HG02678 (cell line): ENCODE results near the gene ADSS1.

Experiments
- ATAC-seq: cut with Tn5 transposase; IDR thresholded peaks from one replicate; pipeline ENCODE4 v1.9.1; 2021; ENCODE audit warnings: mild to moderate bottlenecking, moderate library complexity; ENCODE audit not compliant: unreplicated experiment

The ADSS1 gene

DNA sequence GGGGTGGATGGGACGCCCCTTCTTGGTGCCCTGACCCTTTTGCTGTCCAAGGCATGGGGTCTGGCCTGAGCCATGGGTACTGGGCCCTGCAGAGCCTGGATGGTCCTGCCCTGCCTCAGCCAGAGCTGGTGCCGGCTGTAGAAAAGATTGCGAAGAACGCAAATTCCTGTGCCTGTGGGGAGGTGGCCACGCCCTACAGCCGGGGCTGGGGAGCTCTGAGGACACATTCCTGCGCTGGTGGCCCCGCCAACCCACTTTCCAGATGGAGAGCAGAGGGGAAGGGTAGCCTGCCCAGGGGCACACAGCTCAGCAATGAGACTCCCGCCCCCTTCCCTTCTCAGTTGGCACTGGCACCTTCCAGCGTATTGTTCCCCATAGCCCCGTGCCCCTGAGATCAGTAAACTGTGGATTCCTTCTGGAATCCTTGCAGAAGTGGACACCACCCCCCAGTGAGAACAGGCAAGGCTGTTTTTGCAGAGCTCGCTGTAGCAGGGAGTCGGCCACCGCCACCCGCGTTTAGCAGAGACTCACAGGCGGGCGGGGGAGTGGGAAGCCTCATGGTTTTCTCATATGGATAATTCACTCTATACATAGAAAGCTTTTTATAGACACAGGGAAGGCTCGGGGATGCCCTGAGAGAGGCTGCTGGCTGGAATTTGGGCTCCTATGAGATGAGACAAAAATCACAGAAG, 26.0 kb upstream of the ADSS1 start:
- no peak for ATAC-seq

DNA sequence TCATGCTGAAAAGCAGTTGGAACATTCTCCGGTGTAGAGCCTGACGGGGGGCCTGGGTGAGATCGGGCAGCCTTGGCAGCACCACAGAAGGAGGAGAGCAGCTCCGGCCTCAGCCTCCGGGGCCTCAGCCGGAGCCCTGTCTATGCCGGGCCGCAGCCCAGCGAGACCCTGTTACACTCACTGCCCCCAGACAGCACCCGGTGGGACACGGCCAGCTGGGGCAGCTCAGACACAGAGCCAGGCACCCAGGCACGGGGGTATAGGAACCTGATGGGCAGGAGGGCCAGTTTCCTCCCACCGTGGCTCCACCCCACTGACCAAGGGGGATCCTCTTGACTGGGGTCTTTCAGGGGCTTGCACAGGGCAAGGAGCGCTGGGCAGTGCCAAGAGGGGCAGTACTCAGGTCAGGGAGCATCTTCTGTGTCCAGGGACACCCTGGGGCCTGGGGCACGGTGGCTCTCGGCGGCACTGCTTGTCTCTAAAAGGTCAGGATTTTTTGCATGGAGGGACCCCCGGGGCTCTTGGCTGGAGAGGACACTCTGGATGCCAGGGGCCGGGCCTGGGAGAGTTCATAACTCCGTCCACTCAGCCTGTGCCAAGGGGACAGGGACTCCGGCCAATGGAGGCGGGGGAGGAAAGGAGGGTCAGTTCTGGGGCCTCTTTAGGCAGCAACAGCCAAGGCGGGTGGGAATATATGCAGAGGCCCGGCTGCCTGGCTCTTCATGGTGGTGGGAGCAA, 25.2 kb upstream of the ADSS1 start:
- ATAC-seq: no peak

- no peak for ATAC-seq
These were observed 24.6 kb upstream of the ADSS1 start for GRCh38 chr14:104699426-104699748.

DNA sequence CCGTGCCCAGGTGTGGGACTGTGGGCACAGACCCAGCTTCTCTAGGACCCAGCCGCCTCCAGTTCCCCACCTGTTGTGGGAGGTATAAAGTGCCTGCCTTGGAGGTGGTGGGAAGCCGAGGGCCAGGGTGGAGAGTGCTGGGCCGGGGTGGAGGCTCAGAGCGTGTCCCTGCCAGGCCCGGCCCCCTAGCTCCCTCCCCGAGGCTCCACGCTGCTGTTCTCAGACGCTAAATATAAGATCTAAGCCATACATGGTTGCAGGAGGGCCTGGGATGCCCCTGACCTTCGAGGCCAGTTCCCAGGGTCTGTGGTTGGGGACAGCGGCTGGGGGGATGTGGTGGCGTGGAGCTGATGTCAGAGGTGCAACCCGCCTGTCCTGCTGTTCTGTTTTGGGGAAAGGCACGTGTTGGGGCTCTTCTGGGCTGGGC, 23.8 kb upstream of the ADSS1 start:
- no peak for ATAC-seq

GRCh38 chr14:104700747-104701217, 23.2 kb upstream of the ADSS1 start:
- no peak for ATAC-seq

- no peak for ATAC-seq
These were observed 22.5 kb upstream of the ADSS1 start for GRCh38 chr14:104701383-104702076.

DNA sequence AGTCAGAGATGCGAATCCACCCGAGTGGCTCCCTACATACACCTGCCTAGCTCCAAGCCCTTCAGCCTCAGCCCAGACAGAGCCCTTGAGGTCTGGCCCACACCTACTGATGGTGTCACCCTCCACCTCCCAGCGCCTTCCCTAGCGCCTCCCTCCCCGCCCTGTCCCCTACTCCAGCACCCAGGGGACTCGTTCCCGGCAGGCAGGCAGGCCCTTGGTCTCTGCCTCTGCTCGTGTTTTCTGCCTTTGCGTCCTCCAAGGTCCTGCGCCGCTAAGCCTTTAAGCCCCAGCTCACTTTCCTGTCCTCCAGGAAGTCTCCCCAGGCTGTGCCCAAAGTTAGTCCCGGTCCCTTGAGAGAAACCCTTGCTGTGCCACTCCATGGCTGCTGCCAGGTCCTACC, 21.9 kb upstream of the ADSS1 start:
- no peak for ATAC-seq

DNA sequence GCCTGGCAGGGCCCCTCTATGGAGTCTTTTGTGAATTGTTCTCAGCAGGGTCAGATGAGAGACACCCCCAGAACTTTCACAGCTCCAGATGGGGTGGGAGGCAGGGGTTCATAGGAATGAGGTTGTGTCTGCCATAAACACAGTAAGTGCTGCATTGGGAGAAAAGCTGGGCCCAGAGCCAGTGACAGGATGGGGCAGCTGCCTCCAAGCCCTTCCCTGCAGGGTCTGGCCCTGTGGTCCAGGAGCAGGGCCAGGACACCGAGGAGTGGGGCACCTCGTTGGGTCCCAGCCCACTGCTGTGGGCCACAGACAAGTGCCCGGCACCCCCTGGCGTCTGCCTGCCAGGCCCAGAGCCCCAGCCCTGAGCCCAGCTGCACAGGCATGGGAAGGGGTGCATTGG, 21.4 kb upstream of the ADSS1 start:
- no peak for ATAC-seq

DNA sequence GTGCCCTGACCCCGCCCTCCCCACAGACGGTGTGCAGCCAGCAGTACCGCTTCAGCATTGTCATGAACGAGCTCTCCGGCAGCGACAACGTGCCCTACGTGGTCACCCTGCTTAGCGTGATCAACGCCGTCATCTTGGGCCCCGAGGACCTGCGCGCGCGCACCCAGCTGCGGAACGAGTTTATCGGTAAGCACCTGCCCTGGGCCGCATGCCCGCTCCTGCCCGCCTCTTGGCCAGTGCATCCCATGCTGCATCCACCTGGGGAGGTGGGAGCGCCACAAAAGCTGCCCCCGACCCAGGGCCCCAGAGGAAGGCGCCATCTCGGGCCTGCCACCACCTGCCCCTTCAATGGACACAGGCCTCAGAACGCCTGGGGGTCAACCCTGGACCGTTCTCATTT, 20.8 kb upstream of the ADSS1 start:
- ATAC-seq: no peak

DNA sequence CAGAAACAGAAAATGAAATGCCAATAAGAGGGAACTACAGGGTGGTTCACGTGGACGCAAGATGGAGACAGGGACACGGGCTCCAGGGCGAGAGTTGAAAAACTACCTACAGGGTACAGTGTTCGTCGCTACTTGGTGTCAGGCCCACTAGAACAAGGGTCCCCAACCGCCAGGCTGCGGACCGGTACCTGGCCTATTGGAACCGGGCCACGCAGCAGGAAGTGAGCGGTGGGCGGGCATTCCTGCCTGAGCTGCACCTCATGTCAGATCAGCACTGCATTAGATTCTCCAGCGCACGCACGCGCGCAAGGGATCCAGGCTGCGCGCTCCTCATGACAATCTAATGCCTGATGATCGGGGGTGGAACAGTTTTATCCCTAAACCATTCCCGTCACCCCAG, 19.8 kb upstream of the ADSS1 start:
- no peak for ATAC-seq

- ATAC-seq: no peak
These were observed 18.5 kb upstream of the ADSS1 start for GRCh38 chr14:104705340-104706047.

- no peak for ATAC-seq
These were observed 17.1 kb upstream of the ADSS1 start for GRCh38 chr14:104706733-104707607.

DNA sequence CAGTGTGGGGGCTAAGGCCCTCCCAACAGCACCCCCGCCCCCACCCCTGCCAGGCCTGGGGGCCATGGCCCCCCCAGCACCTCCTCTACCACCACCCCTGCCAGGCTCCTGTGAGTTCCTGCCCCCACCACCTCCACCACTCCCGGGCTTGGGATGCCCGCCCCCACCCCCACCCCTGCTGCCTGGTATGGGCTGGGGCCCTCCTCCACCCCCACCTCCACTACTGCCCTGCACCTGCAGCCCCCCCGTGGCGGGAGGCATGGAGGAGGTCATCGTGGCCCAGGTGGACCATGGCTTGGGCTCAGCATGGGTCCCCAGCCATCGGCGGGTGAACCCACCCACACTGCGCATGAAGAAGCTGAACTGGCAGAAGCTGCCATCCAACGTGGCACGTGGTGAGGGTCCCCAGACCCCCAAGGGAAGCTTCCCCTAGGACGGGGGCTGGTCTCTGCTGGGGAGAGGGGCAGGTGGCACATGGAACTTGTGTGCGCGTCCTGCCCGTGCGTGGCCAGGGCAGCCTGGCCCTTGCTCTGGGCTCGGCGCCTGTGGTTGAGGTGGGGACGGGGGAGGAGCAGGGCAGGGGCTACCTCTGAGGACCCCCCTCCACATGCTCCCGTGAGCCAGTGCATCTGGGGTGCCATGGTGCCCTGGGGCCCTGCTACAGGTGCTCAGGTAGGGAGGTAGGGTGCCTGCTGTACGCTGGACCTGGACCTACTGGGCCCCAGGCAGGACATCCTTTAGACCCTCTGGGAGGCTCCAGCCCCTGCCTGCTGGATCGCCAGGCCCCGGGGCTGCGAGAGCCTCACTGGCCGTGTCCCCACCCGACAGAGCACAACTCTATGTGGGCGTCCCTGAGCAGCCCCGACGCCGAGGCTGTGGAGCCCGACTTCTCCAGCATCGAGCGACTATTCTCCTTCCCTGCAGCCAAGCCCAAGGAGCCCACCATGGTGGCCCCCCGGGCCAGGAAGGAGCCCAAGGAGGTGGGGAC, 16.1 kb upstream of the ADSS1 start:
- ATAC-seq: no peak

GRCh38 chr14:104708606-104709268, 15.3 kb upstream of the ADSS1 start:
- ATAC-seq: peak; percentile 49

GRCh38 chr14:104709387-104710039, 14.5 kb upstream of the ADSS1 start:
- no peak for ATAC-seq

- ATAC-seq: no peak
These were observed 13.8 kb upstream of the ADSS1 start for GRCh38 chr14:104710071-104710735.

GRCh38 chr14:104712881-104713734, 10.9 kb upstream of the ADSS1 start:
- ATAC-seq: no peak
